CD14-positive monocyte (primary cell): ENCODE results near the gene LAMP5. TPM values are rescaled to one million over a fixed set of nuclear protein-coding genes. Genes with fewer than 3 reads are reported as not detected.

Source experiments
- DNase-seq, 3 donors: peaks; one replicate each; pipeline ENCODE4 v3.0.0-alpha.2; 2011 to 2022
- H2AFZ ChIP-seq: 2 replicates; pipeline ENCODE4 v1.6.0; 2012; ENCODE audit warnings: mild to moderate bottlenecking, low read depth, low read length, inconsistent platforms; ENCODE audit not compliant: insufficient read depth, poor library complexity, severe bottlenecking
- H3K27ac ChIP-seq, 2 donors: 1 replicate in 1 of 2; 2 replicates in 1 of 2; pipeline ENCODE4 v1.5.1; 2012 to 2013; ENCODE audit warnings: low read length in 2 of 2, control low read depth in 1 of 2, inconsistent platforms in 1 of 2, low read depth in 1 of 2, mild to moderate bottlenecking in 1 of 2
- H3K27me3 ChIP-seq, 2 donors: one replicate each; pipeline versions ENCODE4 v1.6.0 to v1.6.1; 2011 to 2013; ENCODE audit warnings: low read length in 2 of 2; ENCODE audit not compliant: control insufficient read depth in 2 of 2, insufficient read depth in 2 of 2
- H3K36me3 ChIP-seq, 2 donors: replicated peaks in 1 of 2; 1 replicate in 1 of 2; 2 replicates in 1 of 2; pipeline versions ENCODE4 v1.5.1 to v1.6.1; 2012 to 2013; ENCODE audit warnings: low read length in 2 of 2, control low read depth in 1 of 2, inconsistent platforms in 1 of 2, mild to moderate bottlenecking in 1 of 2; ENCODE audit not compliant: insufficient read depth in 2 of 2, control insufficient read depth in 1 of 2
- H3K4me1 ChIP-seq, 2 donors: 1 replicate in 1 of 2; 2 replicates in 1 of 2; pipeline versions ENCODE4 v1.5.1 to v1.6.1; 2012 to 2013; ENCODE audit warnings: low read length in 2 of 2, control low read depth in 1 of 2, inconsistent platforms in 1 of 2, mild to moderate bottlenecking in 1 of 2, moderate library complexity in 1 of 2; ENCODE audit not compliant: insufficient read depth in 2 of 2, control insufficient read depth in 1 of 2
- H3K4me2 ChIP-seq: replicated peaks from 2 replicates; pipeline ENCODE3; 2012; ENCODE audit warnings: low read length, moderate library complexity, mild to moderate bottlenecking; ENCODE audit not compliant: poor library complexity, severe bottlenecking; ENCODE audit errors: extremely low read depth
- H3K4me3 ChIP-seq, 3 experiments: fragments of 200-600 bp in 1 of 3; sonication (generic) in 1 of 3; replicated peaks in 1 of 3; 1 replicate in 2 of 3; 2 replicates in 1 of 3; pipeline ENCODE4 v1.5.1; 2011 to 2013; ENCODE audit warnings: low read length in 3 of 3, mild to moderate bottlenecking in 3 of 3, control low read depth in 2 of 3, low read depth in 2 of 3, inconsistent platforms in 1 of 3, moderate library complexity in 1 of 3
- H3K79me2 ChIP-seq: 2 replicates; pipeline ENCODE4 v1.6.0; 2012; ENCODE audit warnings: mild to moderate bottlenecking, control low read depth, inconsistent platforms, low read length, moderate library complexity; ENCODE audit not compliant: insufficient read depth
- H3K9ac ChIP-seq: 2 replicates; pipeline ENCODE4 v1.6.0; 2017; ENCODE audit warnings: low read length, mild to moderate bottlenecking; ENCODE audit not compliant: insufficient read depth, poor library complexity, severe bottlenecking
- H3K9me3 ChIP-seq, 2 donors: replicated peaks in 1 of 2; 1 replicate in 1 of 2; 2 replicates in 1 of 2; pipeline versions ENCODE4 v1.5.1 to v1.6.1; 2012 to 2013; ENCODE audit warnings: low read length in 2 of 2, control low read depth in 1 of 2; ENCODE audit not compliant: control insufficient read depth in 1 of 2, insufficient read depth in 1 of 2
- H4K20me1 ChIP-seq: 2 replicates; pipeline ENCODE4 v1.6.0; 2012; ENCODE audit warnings: mild to moderate bottlenecking, low read length, control low read depth, moderate library complexity; ENCODE audit not compliant: insufficient read depth
- H3K27ac Mint-ChIP-seq, 7 donors: one replicate each; pipeline ENCODE4 v1.8.0; 2020; ENCODE audit warnings: mild to moderate bottlenecking in 7 of 7, mixed read lengths in 7 of 7, moderate library complexity in 6 of 7, inconsistent platforms in 2 of 7
- H3K27me3 Mint-ChIP-seq, 3 donors: one replicate each; pipeline ENCODE4 v1.8.0; 2021 to 2022; ENCODE audit warnings: low read depth in 3 of 3, mild to moderate bottlenecking in 3 of 3, mixed read lengths in 3 of 3, moderate library complexity in 3 of 3, inconsistent platforms in 1 of 3
- H3K36me3 Mint-ChIP-seq, 2 donors: one replicate each; pipeline ENCODE4 v1.8.0; 2020; ENCODE audit warnings: mixed read lengths in 2 of 2, inconsistent platforms in 1 of 2, mild to moderate bottlenecking in 1 of 2
- H3K4me1 Mint-ChIP-seq: one replicate; pipeline ENCODE4 v1.8.0; 2020; ENCODE audit warnings: mild to moderate bottlenecking, mixed read lengths
- H3K4me3 Mint-ChIP-seq, 2 donors: one replicate each; pipeline ENCODE4 v1.8.0; 2020; ENCODE audit warnings: mild to moderate bottlenecking in 2 of 2, mixed read lengths in 2 of 2, moderate library complexity in 1 of 2
- H3K9me3 Mint-ChIP-seq, 7 donors: one replicate each; pipeline ENCODE4 v1.8.0; 2020 to 2022; ENCODE audit warnings: mixed read lengths in 7 of 7, mild to moderate bottlenecking in 6 of 7, moderate library complexity in 6 of 7, inconsistent platforms in 2 of 7
- CTCF ChIP-seq: fragments of 200-600 bp; IDR thresholded peaks from one replicate; pipeline ENCODE4 v1.8.0; 2022; ENCODE audit warnings: antibody characterized with exemption, mild to moderate bottlenecking
- WGBS: methylation state at CpG from one replicate; pipeline ENCODE4 v1.1.5; 2013; ENCODE audit warnings: missing lambda C conversion rate; ENCODE audit not compliant: insufficient coverage; 5-methylcytosine and 5-hydroxymethylcytosine counted together
- intact Hi-C, 2 donors: fragments of 100-400 bp; cut with micrococcal nuclease; formaldehyde crosslinking; loops; one replicate each; pipeline versions ENCODE4 v1.15.0 to v1.15.1; 2023
- polyA plus RNA-seq, 3 donors: library from polyadenylated mRNA; depleted of rRNA in 1 of 3; unstranded in 2 of 3; stranded (reverse) in 1 of 3; fragments of 300-500 nt in 2 of 3; fragments of >200 nt in 1 of 3; fragmentation: Illumina TruSeq in 2 of 3; gene quantifications; 1 replicate in 2 of 3; 2 replicates in 1 of 3; pipeline ENCODE4 v1.2.3, GENCODE V29; 2012 to 2021

Gene LAMP5
- polyA plus RNA-seq, 3 donors, result 0.92 to 2.6 (median 1.5) TPM

GRCh38 chr20:9534025-9534424 lies 19.6 kb downstream of the LAMP5 start:
- Histone ChIP-seq H3K27me3 (peaks cover 9 to 28% of the 10 kb centered on the region in 2 donors), H3K79me2 (no peaks in the 10 kb centered on the region), H3K36me3 (peaks cover 3 to 10% of the 10 kb centered on the region in 2 donors), H3K4me3 (no peak overlapping the region), H3K4me2 (no peak overlapping the region), H3K27ac (no peak overlapping the region), H4K20me1 (no peaks in the 10 kb centered on the region), H3K4me1 (no peaks in the 10 kb centered on the region), H3K9me3 (no peaks in the 10 kb centered on the region), H2AFZ (no peak overlapping the region), H3K9ac (no peak overlapping the region)
- H3K27me3 Mint-ChIP-seq, result peaks cover 10 to 28% (median 19%) of the 10 kb centered on the region in 3 donors
- peaks cover 11 to 14% of the 10 kb centered on the region in 2 donors for H3K36me3 Mint-ChIP-seq
- H3K4me3 Mint-ChIP-seq, result no peak overlapping the region
- no peak overlapping the region for H3K27ac Mint-ChIP-seq
- peaks cover 0 to 4% (median 0%) of the 10 kb centered on the region in 7 donors for H3K9me3 Mint-ChIP-seq
- DNase-seq, result no peak
- intact Hi-C loops, result no loop called here
- 80% methylated on average over 1 of the region's 5 CpGs for WGBS
- no peak for TF ChIP-seq CTCF
- no peaks in the 10 kb centered on the region for H3K4me1 Mint-ChIP-seq

GRCh38 chr20:9535449-9535848 lies 21.1 kb downstream of the LAMP5 start:
- peaks cover 0 to under 1% of the 10 kb centered on the region in 2 donors for H3K36me3 ChIP-seq
- no peaks in the 10 kb centered on the region for H3K9me3 ChIP-seq
- Mint-ChIP-seq H3K27me3 (peaks cover 13 to 35% (median 20%) of the 10 kb centered on the region in 3 donors), H3K36me3 (peaks cover under 1 to 2% of the 10 kb centered on the region in 2 donors), H3K27ac (no peak overlapping the region), H3K9me3 (peaks cover 0 to 4% (median 0%) of the 10 kb centered on the region in 7 donors), H3K4me3 (no peak overlapping the region), H3K4me1 (no peaks in the 10 kb centered on the region)
- no peak for TF ChIP-seq CTCF
- no CpG with 5 or more reads among the region's 2 CpGs for WGBS
- H3K27me3 ChIP-seq, result peaks cover 9 to 37% of the 10 kb centered on the region in 2 donors
- no peak for DNase-seq
- intact Hi-C loops, result no loop called here
- no peak overlapping the region for H3K9ac ChIP-seq
- no peaks in the 10 kb centered on the region for H3K79me2 ChIP-seq
- no peak overlapping the region for H3K27ac ChIP-seq
- no peak overlapping the region for H2AFZ ChIP-seq
- H4K20me1 ChIP-seq, result no peaks in the 10 kb centered on the region
- no peaks in the 10 kb centered on the region for H3K4me1 ChIP-seq
- no peak overlapping the region for H3K4me3 ChIP-seq
- H3K4me2 ChIP-seq, result no peak overlapping the region
